Suprapubic skin (tissue), 4 donors: ENCODE results near the gene NFYA. TPM values are rescaled to one million over a fixed set of nuclear protein-coding genes. Genes with fewer than 3 reads are reported as not detected.

Source experiments
- DNase-seq, 2 donors: peaks; one replicate each; pipeline ENCODE4 v3.0.0-alpha.2; 2019; ENCODE audit warnings: low spot score in 2 of 2
- H3K27ac ChIP-seq: fragments of 200-600 bp; sonication (generic); one replicate; pipeline ENCODE4 v1.5.1; 2019
- H3K27me3 ChIP-seq: fragments of 200-600 bp; sonication (generic); one replicate; pipeline ENCODE4 v1.5.1; 2019
- H3K36me3 ChIP-seq: fragments of 200-600 bp; sonication (generic); one replicate; pipeline ENCODE4 v1.5.1; 2019
- H3K4me1 ChIP-seq: fragments of 200-600 bp; sonication (generic); one replicate; pipeline ENCODE4 v1.5.1; 2019
- H3K4me3 ChIP-seq: fragments of 200-600 bp; sonication (generic); one replicate; pipeline ENCODE4 v1.5.1; 2019; ENCODE audit warnings: mild to moderate bottlenecking
- H3K9me3 ChIP-seq: fragments of 200-600 bp; sonication (generic); one replicate; pipeline ENCODE4 v1.5.1; 2019
- CTCF ChIP-seq, 2 donors: fragments of 200-600 bp in 1 of 2; fragments of 450-650 bp in 1 of 2; sonication (generic) in 1 of 2; IDR thresholded peaks; one replicate each; pipeline ENCODE4 v1.5.1; 2016 to 2019; ENCODE audit warnings: antibody characterized with exemption in 2 of 2, mild to moderate bottlenecking in 1 of 2, moderate library complexity in 1 of 2
- EP300 ChIP-seq: sonication (generic); formaldehyde crosslinking; IDR thresholded peaks from one replicate; pipeline ENCODE4 v1.6.1; 2017; ENCODE audit warnings: antibody characterized with exemption
- POLR2A ChIP-seq, 2 donors: fragments of 450-650 bp; IDR thresholded peaks; one replicate each; pipeline ENCODE4 v1.6.1; 2017; ENCODE audit warnings: antibody characterized with exemption in 2 of 2, mild to moderate bottlenecking in 2 of 2, moderate library complexity in 2 of 2
- POLR2AphosphoS5 ChIP-seq, 3 donors: sonication (generic); formaldehyde crosslinking; IDR thresholded peaks; one replicate each; pipeline ENCODE4 v1.6.1; 2017; ENCODE audit warnings: antibody characterized with exemption in 3 of 3
- WGBS: methylation state at CpG from one replicate; pipeline ENCODE4 v1.1.5; 2018; 5-methylcytosine and 5-hydroxymethylcytosine counted together
- total RNA-seq, 4 donors: library from RNA; depleted of rRNA; stranded (reverse); fragments of >200 nt; gene quantifications; one replicate each; pipeline ENCODE4 v1.1.0, GENCODE V29; 2016

Gene NFYA
- total RNA-seq, 4 donors from 2014 or later = 19.7 to 33.0 (median 24.2) TPM

GRCh38 chr6:41079080-41079479 lies 6.3 kb downstream of the NFYA start:
- H3K36me3 ChIP-seq = peaks cover 35% of the 10 kb centered on the region
- TF ChIP-seq POLR2A (IDR thresholded peaks at IDR 0.05) (no peak), CTCF (IDR thresholded peaks at IDR 0.05) (no peak), POLR2AphosphoS5 (IDR thresholded peaks at IDR 0.05) (no peak), EP300 (no peak)
- H3K4me1 ChIP-seq = peaks cover 40% of the 10 kb centered on the region
- DNase-seq = no peak
- H3K27ac ChIP-seq = no peak overlapping the region
- no peaks in the 10 kb centered on the region for H3K27me3 ChIP-seq
- 87% methylated on average over 1 of the region's 1 CpG for WGBS
- H3K4me3 ChIP-seq = no peak overlapping the region
- H3K9me3 ChIP-seq = no peaks in the 10 kb centered on the region

GRCh38 chr6:41080621-41081020 lies 7.8 kb downstream of the NFYA start:
- no peak for TF ChIP-seq POLR2A (IDR thresholded peaks at IDR 0.05)
- TF ChIP-seq CTCF (IDR thresholded peaks at IDR 0.05) = no peak
- no peak for TF ChIP-seq EP300
- TF ChIP-seq POLR2AphosphoS5 (IDR thresholded peaks at IDR 0.05) = no peak
- H3K36me3 ChIP-seq = peaks cover 51% of the 10 kb centered on the region
- H3K4me1 ChIP-seq = peaks cover 25% of the 10 kb centered on the region
- 88% methylated on average over 2 of the region's 2 CpGs for WGBS
- no peak overlapping the region for H3K4me3 ChIP-seq
- no peak overlapping the region for H3K27ac ChIP-seq
- no peaks in the 10 kb centered on the region for H3K9me3 ChIP-seq
- H3K27me3 ChIP-seq = no peaks in the 10 kb centered on the region
- no peak for DNase-seq

GRCh38 chr6:41083072-41083471 lies 10.3 kb downstream of the NFYA start:
- TF ChIP-seq POLR2A (IDR thresholded peaks at IDR 0.05) = no peak
- no peak for DNase-seq
- peaks cover 64% of the 10 kb centered on the region for H3K36me3 ChIP-seq
- H3K4me1 ChIP-seq = peaks cover 3% of the 10 kb centered on the region
- H3K27ac ChIP-seq = no peak overlapping the region
- H3K27me3 ChIP-seq = no peaks in the 10 kb centered on the region
- no peaks in the 10 kb centered on the region for H3K9me3 ChIP-seq
- no peak overlapping the region for H3K4me3 ChIP-seq

GRCh38 chr6:41085182-41085581 lies 12.4 kb downstream of the NFYA start:
- Histone ChIP-seq H3K9me3 (no peaks in the 10 kb centered on the region), H3K4me3 (no peak overlapping the region), H3K27me3 (no peaks in the 10 kb centered on the region), H3K4me1 (no peaks in the 10 kb centered on the region), H3K27ac (no peak overlapping the region), H3K36me3 (peaks cover 70% of the 10 kb centered on the region)
- TF ChIP-seq CTCF (IDR thresholded peaks at IDR 0.05) = no peak
- no peak for DNase-seq

- no peak overlapping the region for H3K4me3 ChIP-seq
- no peak overlapping the region for H3K27ac ChIP-seq
- no peak for DNase-seq
- 89% methylated on average over 4 of the region's 4 CpGs for WGBS
- TF ChIP-seq POLR2A (IDR thresholded peaks at IDR 0.05) (no peak), CTCF (IDR thresholded peaks at IDR 0.05) (no peak), EP300 (no peak)
- peaks cover 83% of the 10 kb centered on the region for H3K36me3 ChIP-seq
- H3K4me1 ChIP-seq = no peaks in the 10 kb centered on the region
- no peaks in the 10 kb centered on the region for H3K27me3 ChIP-seq
- no peaks in the 10 kb centered on the region for H3K9me3 ChIP-seq
These were observed 15.7 kb downstream of the NFYA start for GRCh38 chr6:41088451-41088850.
